PC-3 (cell line): ENCODE results near the gene PPP1R1C.

Experiments
- EZH2 ChIP-seq: fragments of 300-600 bp; sonication (generic); IDR thresholded peaks from one replicate; pipeline ENCODE4 v1.6.1; 2017; ENCODE audit warnings: antibody characterized with exemption, mild to moderate bottlenecking, low read length; ENCODE audit not compliant: unreplicated experiment
- TF ChIP-seq, protein P1 (sequence below): fragments of 300-600 bp; sonication (generic); conservative IDR thresholded peaks from 2 replicates; pipeline ENCODE4 v1.5.1; 2017; ENCODE audit warnings: antibody characterized with exemption, low read depth, mild to moderate bottlenecking, low read length

DNA sequence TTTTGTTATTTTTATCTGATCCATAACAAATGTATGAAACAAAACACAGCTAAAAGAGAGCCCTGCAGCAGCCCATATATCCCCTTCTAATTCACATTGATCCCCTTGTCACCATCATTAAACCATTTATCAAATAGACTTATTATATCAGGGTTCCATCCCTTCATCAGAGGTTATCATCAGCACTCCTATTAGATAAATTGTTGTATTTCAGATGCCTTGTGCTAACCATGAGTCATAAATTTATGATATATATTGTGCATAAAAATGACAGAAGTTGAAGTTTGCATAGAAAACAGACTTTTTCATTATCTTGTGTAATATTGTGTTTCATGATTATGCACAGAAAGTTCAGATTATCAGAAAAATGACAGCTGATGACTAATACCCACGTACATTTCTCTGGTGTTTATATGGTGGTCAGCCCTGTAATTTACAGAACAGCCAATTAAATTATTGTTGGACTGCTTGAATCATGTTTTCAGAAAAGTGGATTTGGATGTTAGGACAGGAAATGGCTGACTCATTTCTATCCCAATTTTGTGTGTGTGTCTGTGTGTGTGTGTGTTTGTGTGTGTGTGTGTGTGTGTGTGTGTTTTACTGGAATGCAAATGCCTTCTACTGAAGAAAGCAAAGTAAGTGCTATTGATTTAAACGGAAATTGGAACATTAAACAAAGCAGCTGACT lies 80.9 kb downstream of the PPP1R1C start:
- TF ChIP-seq, protein P1, sequence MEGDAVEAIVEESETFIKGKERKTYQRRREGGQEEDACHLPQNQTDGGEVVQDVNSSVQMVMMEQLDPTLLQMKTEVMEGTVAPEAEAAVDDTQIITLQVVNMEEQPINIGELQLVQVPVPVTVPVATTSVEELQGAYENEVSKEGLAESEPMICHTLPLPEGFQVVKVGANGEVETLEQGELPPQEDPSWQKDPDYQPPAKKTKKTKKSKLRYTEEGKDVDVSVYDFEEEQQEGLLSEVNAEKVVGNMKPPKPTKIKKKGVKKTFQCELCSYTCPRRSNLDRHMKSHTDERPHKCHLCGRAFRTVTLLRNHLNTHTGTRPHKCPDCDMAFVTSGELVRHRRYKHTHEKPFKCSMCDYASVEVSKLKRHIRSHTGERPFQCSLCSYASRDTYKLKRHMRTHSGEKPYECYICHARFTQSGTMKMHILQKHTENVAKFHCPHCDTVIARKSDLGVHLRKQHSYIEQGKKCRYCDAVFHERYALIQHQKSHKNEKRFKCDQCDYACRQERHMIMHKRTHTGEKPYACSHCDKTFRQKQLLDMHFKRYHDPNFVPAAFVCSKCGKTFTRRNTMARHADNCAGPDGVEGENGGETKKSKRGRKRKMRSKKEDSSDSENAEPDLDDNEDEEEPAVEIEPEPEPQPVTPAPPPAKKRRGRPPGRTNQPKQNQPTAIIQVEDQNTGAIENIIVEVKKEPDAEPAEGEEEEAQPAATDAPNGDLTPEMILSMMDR = no peak
- no peak for TF ChIP-seq EZH2
